ENCODE results near the gene PRR7. TPM values are rescaled to one million over a fixed set of nuclear protein-coding genes. Genes with fewer than 3 reads are reported as not detected.

Gene PRR7, protein sequence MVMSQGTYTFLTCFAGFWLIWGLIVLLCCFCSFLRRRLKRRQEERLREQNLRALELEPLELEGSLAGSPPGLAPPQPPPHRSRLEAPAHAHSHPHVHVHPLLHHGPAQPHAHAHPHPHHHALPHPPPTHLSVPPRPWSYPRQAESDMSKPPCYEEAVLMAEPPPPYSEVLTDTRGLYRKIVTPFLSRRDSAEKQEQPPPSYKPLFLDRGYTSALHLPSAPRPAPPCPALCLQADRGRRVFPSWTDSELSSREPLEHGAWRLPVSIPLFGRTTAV
- polyA plus RNA-seq (2013, experiment 1 of 2): 2.6 TPM
- polyA plus RNA-seq (2013, experiment 2 of 2): 2.9 TPM

- H2BK15ac ChIP-seq (replicated peaks; ENCODE audit: low read depth): no peak within 1 kb of the TSS
- no peak within 1 kb of the TSS for H3K27ac ChIP-seq (ENCODE audit: low read depth, low read length)
- H2BK5ac ChIP-seq (ENCODE audit: low read length): peak within 1 kb of the TSS; percentile 9
- no peak within 1 kb of the TSS for H4K5ac ChIP-seq (ENCODE audit: low read length)
- H3K36me3 ChIP-seq (ENCODE audit: control insufficient read depth, insufficient read depth, low read length): no peaks in the 10 kb centered on the region
- no CpG with 5 or more reads among the region's 89 CpGs for WGBS (ENCODE audit: extremely low coverage, insufficient coverage, low lambda C conversion rate)
- peaks cover 2% of the 10 kb centered on the region for H3K4me1 ChIP-seq (ENCODE audit: control insufficient read depth, low read depth, low read length)
- no peak within 1 kb of the TSS for H3K4ac ChIP-seq (ENCODE audit: low read depth, low read length)
- DNase-seq: peak; percentile 64
- peak within 1 kb of the TSS; percentile 85 for H3K23ac ChIP-seq (ENCODE audit: low read length)
- H3K56ac ChIP-seq (ENCODE audit: low read length): peak within 1 kb of the TSS; percentile 90
- H3K9ac ChIP-seq (ENCODE audit: low read length): peak within 1 kb of the TSS; percentile 76
- no peaks in the 10 kb centered on the region for H3K79me2 ChIP-seq (ENCODE audit: control insufficient read depth, insufficient read depth, low read length)
- peak within 1 kb of the TSS; percentile 85 for H3K4me2 ChIP-seq (ENCODE audit: low read length)
- no peak within 1 kb of the TSS for H4K8ac ChIP-seq (ENCODE audit: low read depth, low read length)
- H3K18ac ChIP-seq (ENCODE audit: low read length): peak within 1 kb of the TSS; percentile 11
- H2BK120ac ChIP-seq (ENCODE audit: low read depth, low read length): no peak within 1 kb of the TSS
- H2AK5ac ChIP-seq (ENCODE audit: low read length): no peak within 1 kb of the TSS
- peak within 1 kb of the TSS; percentile 21 for H3K4me3 ChIP-seq (ENCODE audit: low read length)
- no peaks in the 10 kb centered on the region for H3K27me3 ChIP-seq (ENCODE audit: insufficient read depth, low read length, poor library complexity)
- H3K79me1 ChIP-seq (ENCODE audit: low read length): no peaks in the 10 kb centered on the region
Measured at GRCh38 chr5:177446200-177447065, at the start of gene PRR7. Gene PRR7 (plus strand): TSS chr5:177446814. CDS start chr5:177455068, 8,254 bp downstream.

DNA sequence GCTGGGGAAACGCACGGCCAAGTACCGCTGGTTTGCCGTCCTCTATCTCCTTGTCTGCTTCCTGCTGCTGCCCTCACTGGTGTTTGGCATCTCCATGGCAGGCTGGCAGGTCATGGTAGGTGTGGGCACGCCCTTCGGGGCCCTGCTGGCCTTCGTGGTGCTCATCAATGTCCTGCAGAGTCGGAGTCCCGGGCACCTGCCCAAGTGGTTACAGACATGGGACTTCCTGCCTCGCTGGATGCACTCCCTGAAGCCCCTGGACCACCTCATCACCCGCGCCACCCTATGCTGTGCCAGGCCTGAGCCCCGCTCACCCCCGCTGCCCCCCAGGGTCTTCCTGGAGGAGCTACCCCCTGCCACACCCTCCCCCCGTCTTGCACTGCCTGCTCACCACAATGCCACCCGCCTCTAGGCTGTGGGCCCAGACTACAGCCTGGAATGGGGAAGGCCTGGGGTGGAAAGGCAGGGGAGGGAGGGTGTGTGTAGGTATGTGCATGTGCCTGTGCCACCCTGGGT lies 48.7 kb upstream of the PRR7 start:
- Histone ChIP-seq H3K79me1 (ENCODE audit: low read length) (no peaks in the 10 kb centered on the region), H2BK120ac (ENCODE audit: low read depth, low read length) (no peak overlapping the region), H3K4me3 (ENCODE audit: low read length) (no peak overlapping the region), H4K8ac (ENCODE audit: low read depth, low read length) (no peak overlapping the region), H3K27ac (ENCODE audit: low read depth, low read length) (no peak overlapping the region), H3K36me3 (ENCODE audit: control insufficient read depth, insufficient read depth, low read length) (no peaks in the 10 kb centered on the region), H2BK15ac (replicated peaks; ENCODE audit: low read depth) (no peak overlapping the region), H3K4ac (ENCODE audit: low read depth, low read length) (no peak overlapping the region), H3K4me2 (ENCODE audit: low read length) (no peak overlapping the region), H2AK5ac (ENCODE audit: low read length) (no peak overlapping the region), H4K5ac (ENCODE audit: low read length) (no peak overlapping the region), H3K27me3 (ENCODE audit: insufficient read depth, low read length, poor library complexity) (peaks cover 2% of the 10 kb centered on the region), H3K4me1 (ENCODE audit: control insufficient read depth, low read depth, low read length) (no peaks in the 10 kb centered on the region), H2BK5ac (ENCODE audit: low read length) (no peak overlapping the region), H3K23ac (ENCODE audit: low read length) (no peak overlapping the region), H3K9ac (ENCODE audit: low read length) (no peak overlapping the region), H3K56ac (ENCODE audit: low read length) (no peak overlapping the region), H3K18ac (ENCODE audit: low read length) (no peak overlapping the region), H3K79me2 (ENCODE audit: control insufficient read depth, insufficient read depth, low read length) (no peaks in the 10 kb centered on the region)
- WGBS (ENCODE audit: extremely low coverage, insufficient coverage, low lambda C conversion rate): no CpG with 5 or more reads among the region's 16 CpGs
- DNase-seq: no peak

GRCh38 chr5:177399997-177400868 lies 46.4 kb upstream of the PRR7 start, which contains the start of gene PFN3:
Gene PFN3 (minus strand): TSS chr5:177400661. CDS start chr5:177400576, 85 bp downstream.
- Histone ChIP-seq H3K4me3 (ENCODE audit: low read length) (no peak within 1 kb of the TSS), H2BK5ac (ENCODE audit: low read length) (no peak within 1 kb of the TSS), H3K79me1 (ENCODE audit: low read length) (no peaks in the 10 kb centered on the region), H4K5ac (ENCODE audit: low read length) (no peak within 1 kb of the TSS), H3K4me2 (ENCODE audit: low read length) (no peak within 1 kb of the TSS), H4K8ac (ENCODE audit: low read depth, low read length) (no peak within 1 kb of the TSS), H2BK120ac (ENCODE audit: low read depth, low read length) (no peak within 1 kb of the TSS), H3K36me3 (ENCODE audit: control insufficient read depth, insufficient read depth, low read length) (no peaks in the 10 kb centered on the region), H3K27ac (ENCODE audit: low read depth, low read length) (no peak within 1 kb of the TSS), H3K56ac (ENCODE audit: low read length) (peak within 1 kb of the TSS; percentile 7), H3K9ac (ENCODE audit: low read length) (no peak within 1 kb of the TSS), H3K23ac (ENCODE audit: low read length) (no peak within 1 kb of the TSS), H2BK15ac (replicated peaks; ENCODE audit: low read depth) (no peak within 1 kb of the TSS), H3K4me1 (ENCODE audit: control insufficient read depth, low read depth, low read length) (no peaks in the 10 kb centered on the region), H3K18ac (ENCODE audit: low read length) (no peak within 1 kb of the TSS), H2AK5ac (ENCODE audit: low read length) (no peak within 1 kb of the TSS), H3K27me3 (ENCODE audit: insufficient read depth, low read length, poor library complexity) (peaks cover 2% of the 10 kb centered on the region), H3K4ac (ENCODE audit: low read depth, low read length) (no peak within 1 kb of the TSS), H3K79me2 (ENCODE audit: control insufficient read depth, insufficient read depth, low read length) (no peaks in the 10 kb centered on the region)
- WGBS (ENCODE audit: extremely low coverage, insufficient coverage, low lambda C conversion rate): no CpG with 5 or more reads among the region's 92 CpGs
- no peak for DNase-seq

- Histone ChIP-seq H2BK15ac (replicated peaks; ENCODE audit: low read depth) (no peak overlapping the region), H3K36me3 (ENCODE audit: control insufficient read depth, insufficient read depth, low read length) (no peaks in the 10 kb centered on the region), H2AK5ac (ENCODE audit: low read length) (no peak overlapping the region), H3K23ac (ENCODE audit: low read length) (no peak overlapping the region), H4K8ac (ENCODE audit: low read depth, low read length) (no peak overlapping the region), H3K27me3 (ENCODE audit: insufficient read depth, low read length, poor library complexity) (peaks cover 4% of the 10 kb centered on the region), H2BK5ac (ENCODE audit: low read length) (no peak overlapping the region), H3K18ac (ENCODE audit: low read length) (no peak overlapping the region), H3K79me1 (ENCODE audit: low read length) (no peaks in the 10 kb centered on the region), H3K56ac (ENCODE audit: low read length) (peak overlapping the region; percentile 61), H3K27ac (ENCODE audit: low read depth, low read length) (no peak overlapping the region), H4K5ac (ENCODE audit: low read length) (no peak overlapping the region), H2BK120ac (ENCODE audit: low read depth, low read length) (no peak overlapping the region), H3K9ac (ENCODE audit: low read length) (peak overlapping the region; percentile 8), H3K4ac (ENCODE audit: low read depth, low read length) (no peak overlapping the region), H3K4me2 (ENCODE audit: low read length) (peak overlapping the region; percentile 34), H3K4me1 (ENCODE audit: control insufficient read depth, low read depth, low read length) (no peaks in the 10 kb centered on the region), H3K79me2 (ENCODE audit: control insufficient read depth, insufficient read depth, low read length) (no peaks in the 10 kb centered on the region), H3K4me3 (ENCODE audit: low read length) (no peak overlapping the region)
- no CpG with 5 or more reads among the region's 49 CpGs for WGBS (ENCODE audit: extremely low coverage, insufficient coverage, low lambda C conversion rate)
- peak; percentile 92 for DNase-seq
Measured at GRCh38 chr5:177402271-177403043, 44.2 kb upstream of the PRR7 start.
